OCI-LY3 (cell line): Measurements from ENCODE around the gene FBXW7.

Experiments
- CTCF ChIP-seq: fragments of 200-600, 300-600 bp; sonication (generic); IDR thresholded peaks from 2 replicates; pipeline ENCODE4 v1.5.1; 2014; ENCODE audit warnings: antibody characterized with exemption, low read length, low read depth
- EZH2phosphoT487 ChIP-seq: fragments of 200-600 bp; shearing (Covaris generic); IDR thresholded peaks from 2 replicates; pipeline ENCODE4 v1.6.1; 2018; ENCODE audit warnings: antibody characterized with exemption, mixed run types, low read depth

GRCh38 chr4:152325831-152326230, 210.1 kb downstream of the FBXW7 start:
- TF ChIP-seq CTCF, result no peak
- TF ChIP-seq EZH2phosphoT487, result no peak
